ENCODE measurements around the gene KRT86. TPM values are rescaled to one million over a fixed set of nuclear protein-coding genes. Genes with fewer than 3 reads are reported as not detected.

The KRT86 gene
- total and polyA plus RNA-seq, 2 of the 8 experiments (the other 6 are each of a cell fraction or from before 2014, with no cell fraction given) = 0.12 TPM; not detected in 1

GRCh38 chr12:52247622-52248540 lies 26.6 kb upstream of the KRT86 start (continued):
- TF ChIP-seq CHD7 (IDR thresholded peaks at IDR 0.05; ENCODE audit: insufficient replicate concordance, low read length) (no peak), ATF3 (IDR thresholded peaks at IDR 0.05; ENCODE audit: insufficient read depth, low read depth, low read length) (no peak), HDAC2 (IDR thresholded peaks at IDR 0.05; ENCODE audit: borderline replicate concordance in 1 of 2, low read depth in 2 of 2, low read length in 2 of 2) (no peak), ATF2 (IDR thresholded peaks at IDR 0.05; ENCODE audit: low read length) (no peak), BCL11A (IDR thresholded peaks at IDR 0.05; ENCODE audit: low read depth in 2 of 2, low read length in 2 of 2) (no peak), HDAC6 (IDR thresholded peaks at IDR 0.05; ENCODE audit: low read depth, low read length) (no peak)
